Astrocyte (in vitro differentiated cells and primary cell): Measurements from ENCODE around the gene S100A3.

Experiments used
- CTCF ChIP-seq: IDR thresholded peaks from 2 replicates; pipeline ENCODE4 v1.5.1; 2011; ENCODE audit warnings: low read depth, mild to moderate bottlenecking, inconsistent platforms, low read length, moderate library complexity; ENCODE audit not compliant: insufficient read depth
- EZH2 ChIP-seq: IDR thresholded peaks from 2 replicates; pipeline ENCODE4 v1.6.1; 2012; ENCODE audit warnings: mild to moderate bottlenecking, low read length, inconsistent platforms; ENCODE audit not compliant: insufficient read depth

DNA sequence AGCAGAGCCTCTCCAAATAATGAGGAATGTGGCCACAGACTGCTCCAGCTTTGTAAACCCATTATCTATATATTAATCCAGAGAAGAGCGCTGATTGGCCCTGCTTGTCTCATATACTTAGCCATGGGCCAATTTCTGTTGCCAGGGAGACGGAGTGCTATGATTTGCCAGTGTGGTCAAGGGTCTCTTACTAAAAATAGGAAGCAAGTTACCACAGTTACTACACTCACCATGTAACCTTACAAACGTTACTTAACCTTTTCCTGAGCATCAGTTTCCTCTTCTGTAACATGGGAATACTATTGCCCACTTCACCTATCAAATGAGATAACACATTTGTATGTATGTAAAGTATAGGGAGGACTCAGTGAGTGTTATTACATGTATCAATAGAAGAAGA lies 24.3 kb upstream of the S100A3 start:
- TF ChIP-seq EZH2 (no peak), CTCF (no peak)
